Parathyroid adenoma (tissue), 2 donors: ENCODE measurements around the gene EGFLAM.

Source experiments
- H2AFZ ChIP-seq: fragments of 300-600 bp; sonication (generic); one replicate; pipeline ENCODE4 v1.7.0; 2017; ENCODE audit warnings: antibody characterized with exemption, mild to moderate bottlenecking
- H3K27ac ChIP-seq: fragments of 300-600 bp; sonication (generic); one replicate; pipeline ENCODE4 v1.7.0; 2017
- H3K27me3 ChIP-seq: fragments of 300-600 bp; sonication (generic); one replicate; pipeline ENCODE4 v1.7.0; 2017; ENCODE audit warnings: low read length; ENCODE audit not compliant: control insufficient read depth, insufficient read depth
- H3K36me3 ChIP-seq: fragments of 300-600 bp; sonication (generic); one replicate; pipeline ENCODE4 v1.7.0; 2017; ENCODE audit warnings: low read length; ENCODE audit not compliant: control insufficient read depth, insufficient read depth
- H3K4me1 ChIP-seq: fragments of 300-600 bp; sonication (generic); one replicate; pipeline ENCODE4 v1.7.0; 2017; ENCODE audit warnings: control low read depth
- H3K4me2 ChIP-seq: fragments of 300-600 bp; sonication (generic); one replicate; pipeline ENCODE4 v1.7.0; 2017; ENCODE audit warnings: low read length
- H3K4me3 ChIP-seq: fragments of 300-600 bp; sonication (generic); one replicate; pipeline ENCODE4 v1.7.0; 2017; ENCODE audit warnings: low read depth, low read length
- H3K79me2 ChIP-seq: fragments of 300-600 bp; sonication (generic); one replicate; pipeline ENCODE4 v1.7.0; 2017; ENCODE audit warnings: control low read depth
- H3K9ac ChIP-seq: fragments of 300-600 bp; sonication (generic); one replicate; pipeline ENCODE4 v1.7.0; 2017; ENCODE audit warnings: mild to moderate bottlenecking
- H3K9me3 ChIP-seq: fragments of 300-600 bp; sonication (generic); one replicate; pipeline ENCODE4 v1.7.0; 2017; ENCODE audit warnings: low read length; ENCODE audit not compliant: control insufficient read depth
- CTCF ChIP-seq: fragments of 300-600 bp; sonication (generic); IDR thresholded peaks from one replicate; pipeline ENCODE4 v1.7.0; 2017; ENCODE audit warnings: antibody characterized with exemption, mild to moderate bottlenecking
- donor health status: primary hyperparathyroidism.

The EGFLAM gene

GRCh38 chr5:38383701-38384100 lies 125.3 kb downstream of the EGFLAM start:
- H2AFZ ChIP-seq = no peak overlapping the region
- H3K4me3 ChIP-seq = no peak overlapping the region
- no peak overlapping the region for H3K4me2 ChIP-seq
- no peaks in the 10 kb centered on the region for H3K27me3 ChIP-seq
- H3K27ac ChIP-seq = no peak overlapping the region
- no peaks in the 10 kb centered on the region for H3K4me1 ChIP-seq
- H3K79me2 ChIP-seq = no peaks in the 10 kb centered on the region
- TF ChIP-seq CTCF = no peak
- no peak overlapping the region for H3K9ac ChIP-seq
- no peaks in the 10 kb centered on the region for H3K9me3 ChIP-seq
- no peaks in the 10 kb centered on the region for H3K36me3 ChIP-seq

GRCh38 chr5:38384396-38384795 lies 126.0 kb downstream of the EGFLAM start:
- Histone ChIP-seq H3K4me1 (no peaks in the 10 kb centered on the region), H3K36me3 (no peaks in the 10 kb centered on the region), H3K4me3 (no peak overlapping the region), H3K9ac (no peak overlapping the region), H3K79me2 (no peaks in the 10 kb centered on the region), H2AFZ (no peak overlapping the region), H3K4me2 (no peak overlapping the region), H3K27me3 (no peaks in the 10 kb centered on the region), H3K27ac (no peak overlapping the region), H3K9me3 (no peaks in the 10 kb centered on the region)
- no peak for TF ChIP-seq CTCF

- Histone ChIP-seq H3K4me2 (no peak overlapping the region), H3K27me3 (no peaks in the 10 kb centered on the region), H3K9ac (no peak overlapping the region), H3K9me3 (no peaks in the 10 kb centered on the region), H3K27ac (no peak overlapping the region), H2AFZ (no peak overlapping the region), H3K36me3 (no peaks in the 10 kb centered on the region), H3K4me3 (no peak overlapping the region), H3K79me2 (no peaks in the 10 kb centered on the region), H3K4me1 (no peaks in the 10 kb centered on the region)
- TF ChIP-seq CTCF = no peak
Measured at GRCh38 chr5:38387161-38387560, 128.8 kb downstream of the EGFLAM start.

- H3K4me1 ChIP-seq = no peaks in the 10 kb centered on the region
Measured at GRCh38 chr5:38393636-38394035, 135.3 kb downstream of the EGFLAM start.

More at GRCh38 chr5:38393636-38394035, 135.3 kb downstream of the EGFLAM start:
- H3K79me2 ChIP-seq = no peaks in the 10 kb centered on the region
- no peak overlapping the region for H2AFZ ChIP-seq
- H3K4me2 ChIP-seq = no peak overlapping the region
- H3K27me3 ChIP-seq = no peaks in the 10 kb centered on the region
- H3K4me3 ChIP-seq = no peak overlapping the region
- H3K9ac ChIP-seq = no peak overlapping the region
- no peaks in the 10 kb centered on the region for H3K9me3 ChIP-seq
- no peak overlapping the region for H3K27ac ChIP-seq
- H3K36me3 ChIP-seq = no peaks in the 10 kb centered on the region
- TF ChIP-seq CTCF = no peak
